ENCODE data around the gene HAUS5.
"Not testable (repeated sequence)": the region's sequence is repeated elsewhere in the genome, so short reads cannot be mapped to it uniquely, and the experiment has no call there.

HAUS5 gene, protein sequence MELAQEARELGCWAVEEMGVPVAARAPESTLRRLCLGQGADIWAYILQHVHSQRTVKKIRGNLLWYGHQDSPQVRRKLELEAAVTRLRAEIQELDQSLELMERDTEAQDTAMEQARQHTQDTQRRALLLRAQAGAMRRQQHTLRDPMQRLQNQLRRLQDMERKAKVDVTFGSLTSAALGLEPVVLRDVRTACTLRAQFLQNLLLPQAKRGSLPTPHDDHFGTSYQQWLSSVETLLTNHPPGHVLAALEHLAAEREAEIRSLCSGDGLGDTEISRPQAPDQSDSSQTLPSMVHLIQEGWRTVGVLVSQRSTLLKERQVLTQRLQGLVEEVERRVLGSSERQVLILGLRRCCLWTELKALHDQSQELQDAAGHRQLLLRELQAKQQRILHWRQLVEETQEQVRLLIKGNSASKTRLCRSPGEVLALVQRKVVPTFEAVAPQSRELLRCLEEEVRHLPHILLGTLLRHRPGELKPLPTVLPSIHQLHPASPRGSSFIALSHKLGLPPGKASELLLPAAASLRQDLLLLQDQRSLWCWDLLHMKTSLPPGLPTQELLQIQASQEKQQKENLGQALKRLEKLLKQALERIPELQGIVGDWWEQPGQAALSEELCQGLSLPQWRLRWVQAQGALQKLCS

DNA sequence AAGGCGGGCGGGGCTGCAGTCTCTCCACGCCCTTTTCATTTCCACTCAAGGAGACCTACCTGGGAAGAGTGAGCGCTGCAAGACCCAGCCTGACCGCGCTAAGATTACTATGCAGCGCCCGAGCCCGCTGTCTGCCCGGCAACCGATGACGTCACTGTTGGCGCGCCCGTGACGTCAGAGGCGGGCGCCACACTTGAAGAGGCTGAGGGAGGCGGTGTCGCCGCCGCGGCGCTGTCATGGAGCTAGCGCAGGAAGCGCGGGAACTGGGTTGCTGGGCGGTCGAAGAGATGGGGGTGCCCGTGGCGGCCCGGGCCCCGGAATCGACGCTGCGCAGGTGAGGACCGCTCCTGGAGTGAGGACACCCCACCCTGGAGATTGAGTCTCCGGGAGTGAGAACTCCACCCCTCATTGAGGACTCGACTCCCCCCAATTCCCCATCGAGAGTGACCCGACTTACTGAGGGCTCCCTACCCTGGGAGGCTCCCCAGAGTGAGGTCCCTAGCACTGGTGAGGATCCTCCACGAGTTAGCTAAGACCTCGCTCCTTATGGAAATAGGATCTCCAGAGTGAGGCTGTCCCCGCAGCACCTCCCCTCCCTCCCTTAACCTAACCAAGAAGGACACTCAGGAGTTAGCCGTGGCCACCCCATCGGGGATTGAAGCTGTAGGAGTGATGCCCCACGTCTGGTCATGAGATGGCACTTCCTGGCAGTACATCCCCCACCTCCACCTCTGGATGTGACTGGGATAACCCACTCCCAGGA lies at the start of gene HAUS5:
Gene HAUS5 (plus strand): TSS at position 177 of the 763 bp plus-strand sequence. CDS start 60 bp downstream, at position 237.
- DNase-seq: peak; percentile 98 to 99

DNA sequence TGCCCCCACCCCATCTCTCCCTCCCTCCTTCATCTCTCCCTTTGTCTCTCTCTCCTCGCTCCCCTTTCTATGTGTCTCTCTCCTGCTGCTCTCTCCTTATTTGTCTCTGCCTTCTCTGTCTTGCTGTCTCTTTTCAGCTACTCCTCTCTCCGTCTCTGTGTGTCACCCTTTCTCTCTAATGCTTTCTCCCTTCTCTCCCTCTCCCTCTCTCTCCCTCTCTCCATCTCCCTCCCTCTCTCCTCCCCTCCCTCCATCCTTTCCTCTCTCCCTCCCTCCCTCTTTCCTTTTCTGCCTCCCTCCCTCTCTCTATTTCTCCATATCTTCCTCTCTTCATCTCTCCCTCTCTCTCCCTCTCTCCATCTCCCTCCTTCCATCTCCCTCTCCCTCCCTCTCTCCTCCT lies 49.8 kb upstream of the HAUS5 start:
- no peak for DNase-seq

DNA sequence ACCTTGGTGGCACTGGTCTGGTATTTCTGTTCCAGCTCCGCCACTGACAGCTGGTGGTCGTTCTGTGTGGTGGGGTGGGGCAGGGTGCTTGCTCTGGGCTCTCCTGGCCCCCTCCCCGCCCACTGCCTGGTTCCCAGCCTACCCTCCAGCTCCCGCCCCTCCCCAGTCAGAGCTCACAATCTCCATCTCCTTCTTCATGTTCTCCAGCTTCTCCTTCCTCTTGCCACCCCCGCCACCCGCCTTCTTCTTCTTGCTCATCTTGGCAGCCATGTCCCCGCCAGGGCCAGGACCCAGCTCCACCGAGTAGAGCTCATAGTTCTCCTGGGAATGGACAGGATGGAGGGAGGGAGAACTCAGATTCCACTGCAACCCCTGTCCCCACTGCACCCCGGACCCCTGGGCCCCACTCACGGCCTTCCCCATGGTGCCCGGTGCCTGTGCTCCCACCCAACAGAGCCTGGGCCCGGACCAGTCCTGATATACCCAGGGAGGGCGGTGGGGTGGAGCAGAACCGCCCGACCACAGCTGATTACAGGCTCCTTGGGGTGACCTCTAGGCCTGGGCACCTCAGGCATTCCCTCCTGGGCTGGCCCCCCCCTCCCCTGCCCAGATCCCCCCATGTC lies 49.2 kb upstream of the HAUS5 start, which contains the start of gene ATP4A:
Gene ATP4A (minus strand): TSS at position 452 of the 623 bp plus-strand sequence. CDS start 29 bp downstream, at position 423.
- DNase-seq: no peak

DNA sequence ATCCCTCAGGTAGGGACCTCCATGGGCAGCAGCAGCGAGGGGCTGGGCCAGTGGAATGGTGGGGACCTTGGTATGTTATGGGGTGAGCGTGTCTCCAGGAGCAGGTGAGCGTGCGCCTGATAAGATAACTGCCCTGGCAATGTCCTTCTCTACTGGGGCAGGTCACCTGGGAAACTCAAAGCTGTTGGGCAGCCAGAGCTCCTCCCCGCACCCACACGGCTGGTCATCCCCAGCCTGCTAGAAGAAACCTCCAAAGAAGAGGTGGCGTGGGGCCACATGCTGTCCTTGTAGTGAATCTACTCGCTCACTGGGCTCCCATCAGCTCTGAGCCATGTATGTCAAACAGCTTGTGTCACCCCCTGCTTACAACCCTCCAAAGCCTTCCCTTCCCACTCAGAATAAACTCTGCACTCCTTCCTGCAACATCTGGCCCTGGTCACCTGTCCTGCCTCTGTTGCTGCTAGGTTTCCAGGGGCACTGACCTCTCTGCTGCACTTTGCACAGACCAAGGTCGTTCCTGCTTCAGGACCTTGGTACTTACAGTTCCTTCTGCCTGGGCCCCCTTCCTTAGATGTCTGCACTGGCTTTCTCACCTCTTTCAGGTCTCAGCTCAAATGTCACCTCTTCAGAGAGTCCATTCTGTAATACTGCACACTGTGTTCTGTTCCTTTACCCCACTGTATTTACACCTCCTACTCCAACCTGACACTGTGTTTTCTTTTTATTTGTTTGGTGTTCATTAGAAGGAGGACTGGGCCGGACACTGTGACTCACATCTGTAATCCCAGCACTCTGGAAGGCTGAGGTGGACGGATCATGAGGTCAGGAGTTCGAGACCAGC lies 47.3 kb upstream of the HAUS5 start:
- no peak for DNase-seq

DNA sequence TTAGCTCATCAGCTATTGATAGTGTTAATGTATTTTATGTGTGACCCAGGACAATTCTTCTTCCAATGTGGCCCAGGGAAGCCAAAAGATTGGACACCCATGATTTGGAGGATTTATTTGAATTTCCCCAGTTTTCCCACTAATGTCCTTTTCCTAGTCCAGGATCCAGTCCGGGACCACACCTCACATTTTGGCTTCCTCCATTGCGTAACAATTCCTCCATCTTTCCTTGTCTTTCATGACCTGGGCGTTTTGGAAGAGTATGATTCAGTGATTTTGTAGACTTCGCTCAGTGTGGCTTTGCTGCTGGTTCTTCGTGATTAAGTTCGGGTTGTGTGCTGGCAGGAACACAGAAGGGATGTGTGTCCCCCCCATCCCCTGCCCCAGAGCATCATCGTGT lies 45.8 kb upstream of the HAUS5 start:
- no peak for DNase-seq

DNA sequence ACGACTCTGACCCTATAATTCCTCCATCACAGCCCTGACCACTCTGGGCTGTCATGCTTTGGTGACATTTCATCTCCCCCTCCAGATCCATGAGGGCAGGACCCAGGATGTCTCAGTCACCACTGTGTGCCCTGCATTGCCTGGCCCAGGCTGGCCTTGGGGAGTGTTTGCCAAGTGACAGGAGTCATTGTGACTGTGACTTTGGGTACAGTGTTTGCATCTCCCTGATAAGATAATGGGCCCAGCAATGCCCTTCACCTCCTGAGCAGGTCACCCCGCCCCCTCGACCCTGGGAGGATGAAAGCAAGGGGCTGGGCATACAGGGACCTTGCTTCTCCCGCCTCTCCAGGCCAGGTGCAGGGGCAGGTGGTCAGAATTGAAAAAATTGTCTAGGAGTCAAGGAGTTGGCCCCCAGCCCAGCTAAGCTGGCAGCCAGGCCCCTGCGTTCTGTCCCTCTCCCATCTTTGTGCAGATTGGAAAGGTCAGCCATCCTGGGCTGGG lies 43.2 kb upstream of the HAUS5 start:
- DNase-seq: no peak

DNA sequence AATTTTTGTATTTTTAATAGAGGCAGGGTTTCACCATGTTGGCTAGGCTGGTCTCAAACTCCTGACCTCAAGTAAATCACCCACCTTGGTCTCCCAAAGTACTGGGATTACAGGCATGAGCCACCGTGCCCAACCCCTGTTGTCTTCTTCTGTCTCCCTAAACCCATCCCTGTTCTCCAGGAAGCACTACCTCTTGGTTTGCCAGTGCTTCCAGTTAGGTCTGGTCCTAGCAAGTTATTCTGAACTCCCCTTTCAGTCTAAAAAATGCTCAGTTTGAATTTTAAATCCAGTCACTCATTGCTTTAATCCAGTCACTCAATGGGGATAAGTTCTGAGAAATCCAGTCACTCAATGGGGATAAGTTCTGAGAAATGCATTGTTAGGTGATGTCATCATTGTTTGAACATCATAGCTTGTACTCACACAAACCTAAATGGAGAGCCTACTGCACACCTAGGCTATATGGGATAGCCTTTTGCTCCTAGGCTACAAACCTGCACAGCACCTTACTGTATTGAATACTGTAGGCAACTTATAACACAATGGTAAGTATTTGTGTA lies 41.0 kb upstream of the HAUS5 start:
- DNase-seq: no peak

DNA sequence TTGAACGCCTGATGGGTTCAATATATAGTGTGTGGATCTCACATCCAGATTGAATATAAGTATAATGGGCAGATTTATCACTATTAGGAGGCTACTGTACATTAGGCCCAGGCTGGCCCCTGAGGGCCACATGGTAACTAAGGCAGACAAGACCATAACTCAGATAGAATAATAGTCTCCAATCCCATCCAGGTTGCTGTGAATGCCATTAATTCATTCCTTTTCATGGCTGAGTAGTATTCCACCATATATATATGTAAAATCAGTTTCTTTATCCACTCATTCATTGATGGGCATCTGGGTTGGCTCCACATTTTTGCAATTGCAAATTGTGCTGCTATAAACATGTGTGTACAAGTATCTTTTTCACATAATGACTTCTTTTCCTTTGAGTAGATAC lies 34.6 kb upstream of the HAUS5 start:
- no peak for DNase-seq

DNA sequence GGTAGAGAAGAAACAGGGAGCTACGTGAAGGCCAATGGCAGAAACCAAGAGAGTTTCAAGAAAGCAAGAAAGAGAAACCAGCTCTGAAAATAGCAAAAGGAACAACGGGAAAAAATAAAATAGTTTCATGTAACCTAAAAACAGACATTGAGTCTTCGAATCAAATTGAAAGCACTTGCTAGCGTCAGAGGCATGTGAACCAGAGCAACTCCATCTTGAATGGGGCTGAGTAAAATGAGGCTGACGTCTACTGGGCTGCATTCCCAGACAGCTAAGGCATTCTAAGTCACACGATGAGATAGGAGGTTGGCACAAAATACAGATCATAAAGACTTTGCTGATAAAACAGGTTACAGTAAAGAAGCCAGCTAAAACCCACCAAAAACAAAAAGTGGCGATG lies 33.8 kb upstream of the HAUS5 start:
- DNase-seq: no peak

DNA sequence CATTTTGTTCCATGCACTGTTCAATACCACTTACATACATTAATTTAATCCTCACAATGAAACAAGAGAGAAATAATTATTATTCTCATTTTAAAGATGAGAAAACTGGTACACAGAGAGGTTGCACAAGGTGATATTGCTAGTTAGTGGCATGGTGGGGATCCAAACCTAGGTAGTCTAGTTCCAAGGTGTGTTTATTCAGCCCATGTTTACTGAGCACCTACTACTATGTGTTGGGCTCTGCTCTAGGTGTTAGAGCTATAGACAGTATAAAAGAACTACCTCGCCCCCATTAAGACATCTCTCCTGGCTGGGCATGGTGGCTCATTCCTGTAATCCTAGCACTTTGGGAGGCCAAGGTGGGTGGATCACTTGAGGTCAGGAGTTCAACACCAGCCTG lies 29.8 kb upstream of the HAUS5 start:
- DNase-seq: no peak

DNA sequence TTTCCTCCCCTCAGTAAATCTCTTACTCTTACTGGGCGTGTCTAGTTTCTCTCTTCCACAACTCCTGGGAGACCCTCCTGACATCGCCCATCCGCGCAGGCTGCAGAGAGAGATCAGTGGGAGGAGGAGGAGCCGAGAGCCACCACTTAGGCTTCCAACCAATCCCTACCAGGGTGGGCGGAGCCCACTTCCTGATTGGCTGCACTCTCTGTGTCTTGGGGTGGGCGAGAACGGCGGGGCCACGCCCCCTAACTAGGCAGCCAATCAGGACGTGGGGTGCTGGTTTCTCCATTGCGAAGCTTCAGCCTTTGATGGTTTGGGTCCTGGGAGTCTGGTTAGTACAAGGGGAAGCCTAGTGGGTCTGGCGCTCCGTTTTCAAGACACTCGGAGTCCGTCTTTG lies 26.7 kb upstream of the HAUS5 start, which contains the start of gene PMIS2:
Gene PMIS2 (plus strand): TSS at position 326 of the 400 bp plus-strand sequence. CDS start 87 bp downstream, outside the sequence.
- peak; percentile 47 to 53 for DNase-seq

DNA sequence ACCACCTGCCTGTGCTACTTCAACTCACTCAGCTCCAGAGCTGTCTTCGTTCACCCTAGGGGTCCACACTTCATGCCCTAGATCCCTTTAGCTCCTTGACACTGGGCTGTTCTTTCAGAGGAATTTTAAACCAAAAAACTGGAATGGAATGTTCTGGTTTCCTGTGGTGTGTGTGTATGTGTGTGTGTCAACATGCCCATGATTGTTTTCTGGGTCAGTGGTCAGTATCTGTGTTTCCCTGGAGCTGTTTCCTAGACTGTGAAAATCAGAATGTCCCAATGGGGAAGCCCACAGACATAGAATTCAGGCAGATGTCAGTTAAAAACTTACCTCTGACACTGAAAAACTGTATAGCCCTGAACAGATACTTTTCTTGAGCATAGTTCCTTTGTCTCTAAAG lies 25.2 kb upstream of the HAUS5 start:
- DNase-seq: no peak

DNA sequence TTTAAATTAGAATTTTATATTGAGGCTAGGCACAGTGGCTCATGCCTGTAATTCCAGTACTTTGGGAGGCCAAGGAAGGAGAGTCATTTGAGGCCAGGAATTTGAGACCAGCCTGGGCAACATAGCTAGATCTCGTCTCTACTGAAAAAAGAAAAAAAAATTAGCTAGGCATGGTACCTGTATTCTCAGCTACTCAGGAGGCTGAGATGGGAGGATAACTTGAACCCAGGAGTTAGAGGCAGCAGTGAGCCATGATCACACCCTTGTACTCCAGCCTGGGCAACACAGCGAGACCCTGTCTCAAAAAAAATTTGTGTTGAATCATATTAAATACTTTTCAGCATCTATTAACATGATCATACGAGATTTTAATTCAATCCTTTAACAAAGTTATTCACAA lies 21.7 kb upstream of the HAUS5 start:
- no peak for DNase-seq

DNA sequence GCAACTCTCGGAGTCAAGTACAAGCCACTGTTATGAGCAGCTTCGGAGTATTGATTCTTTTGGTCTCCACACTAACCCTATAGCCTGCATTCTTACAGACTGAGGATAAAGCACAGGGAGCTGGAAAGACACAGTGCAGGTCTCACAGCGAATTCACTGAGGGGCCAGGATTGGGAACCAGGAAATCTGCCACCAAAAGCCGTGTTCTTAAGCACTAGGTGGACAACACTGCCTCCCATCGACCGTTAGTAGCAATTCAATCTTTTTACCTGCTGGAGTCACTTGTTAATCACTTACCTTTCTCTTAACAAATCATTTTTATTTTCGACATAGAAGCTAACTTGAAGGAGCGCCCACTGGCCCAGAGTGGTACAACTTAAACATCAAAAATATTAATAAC lies 20.3 kb upstream of the HAUS5 start:
- peak; percentile 34 to 35 for DNase-seq

DNA sequence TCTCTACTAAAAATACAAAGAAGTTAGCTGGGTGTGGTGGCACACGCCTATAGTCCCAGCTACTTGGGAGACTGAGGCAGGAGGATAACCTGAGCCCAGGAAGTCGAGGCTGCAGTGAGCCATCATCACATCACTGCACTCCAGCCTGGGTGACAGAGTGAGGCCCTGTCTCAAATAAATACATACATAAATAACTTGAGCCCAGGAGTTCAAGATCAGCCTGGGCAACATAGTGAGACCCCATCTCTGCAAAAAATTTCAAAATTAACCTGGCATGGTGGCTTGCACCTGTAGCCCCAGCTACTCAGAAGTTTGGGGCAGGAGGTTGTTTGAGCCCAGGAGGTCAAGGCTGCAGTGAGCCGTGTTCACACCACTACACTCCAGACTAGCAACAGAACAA lies 17.5 kb upstream of the HAUS5 start:
- DNase-seq: not testable (repeated sequence)

DNA sequence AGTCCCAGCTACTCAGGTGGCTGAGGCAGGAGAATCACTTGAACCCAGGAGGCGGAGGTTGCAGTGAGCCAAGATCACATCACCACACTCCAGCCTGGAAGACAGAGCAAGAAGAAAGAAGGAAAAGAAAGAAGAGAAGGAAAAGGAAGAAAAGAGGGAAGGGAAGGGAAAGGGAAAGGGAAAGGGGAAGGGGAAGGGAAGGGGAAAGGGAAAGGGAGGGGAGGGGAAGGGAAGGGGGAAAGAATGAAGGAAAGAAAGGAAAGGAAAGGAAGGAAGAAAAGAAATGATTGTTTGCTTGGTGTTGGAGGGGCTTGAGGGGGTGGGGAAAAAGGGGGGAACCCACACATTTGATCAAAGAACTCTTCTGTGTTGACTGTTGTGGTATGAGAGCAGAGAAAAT lies 16.6 kb upstream of the HAUS5 start:
- no peak for DNase-seq

DNA sequence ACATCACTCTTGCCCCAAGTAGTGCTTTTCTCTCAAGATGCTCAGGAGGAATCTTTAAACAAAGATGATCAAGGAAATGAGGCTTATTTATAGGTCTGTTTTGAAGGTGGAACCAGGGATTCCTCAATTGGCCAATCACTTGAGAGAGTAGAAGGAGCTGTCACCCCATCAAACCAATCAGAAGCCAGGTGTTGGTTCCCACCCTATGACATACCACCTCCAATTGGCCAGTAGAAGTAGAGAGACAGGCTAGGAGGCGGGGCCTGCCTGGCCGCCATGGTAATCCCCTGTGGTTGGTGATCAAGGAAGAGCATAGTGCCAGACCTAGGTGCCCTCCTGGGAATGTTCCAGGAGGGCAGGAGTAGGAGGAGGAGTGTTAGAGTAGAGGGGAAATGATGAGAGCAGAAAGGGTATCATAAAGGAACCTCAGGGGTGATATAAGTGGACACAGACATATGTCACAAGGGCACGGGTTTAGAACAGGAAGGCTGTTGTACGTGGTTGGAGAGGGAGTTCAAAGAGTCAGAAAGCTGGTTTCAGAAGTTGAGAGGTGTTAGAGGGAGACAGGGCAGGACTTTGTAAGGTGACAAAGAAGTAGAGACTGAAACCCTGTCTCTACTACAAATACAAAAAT lies 16.1 kb upstream of the HAUS5 start:
- peak; percentile 38 to 54 for DNase-seq

DNA sequence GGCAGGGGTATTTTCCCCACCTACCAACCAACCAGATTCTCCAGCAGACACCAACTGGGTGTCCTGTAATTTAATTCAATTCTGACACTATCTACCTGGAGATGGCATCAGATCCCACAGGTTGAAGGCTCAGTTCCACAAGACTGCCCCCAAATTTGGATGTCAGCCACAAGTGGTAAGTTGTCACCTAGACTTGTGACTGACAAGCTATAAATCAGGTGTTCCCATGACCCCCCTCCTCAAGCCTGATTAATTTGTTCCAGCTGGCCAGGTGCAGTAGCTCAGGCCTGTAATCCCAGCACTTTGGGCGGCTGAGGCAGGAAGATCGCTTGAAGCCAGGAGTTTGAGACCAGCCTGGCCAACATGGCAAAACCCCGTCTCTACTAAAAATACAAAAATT lies 10.6 kb upstream of the HAUS5 start:
- DNase-seq: no peak

DNA sequence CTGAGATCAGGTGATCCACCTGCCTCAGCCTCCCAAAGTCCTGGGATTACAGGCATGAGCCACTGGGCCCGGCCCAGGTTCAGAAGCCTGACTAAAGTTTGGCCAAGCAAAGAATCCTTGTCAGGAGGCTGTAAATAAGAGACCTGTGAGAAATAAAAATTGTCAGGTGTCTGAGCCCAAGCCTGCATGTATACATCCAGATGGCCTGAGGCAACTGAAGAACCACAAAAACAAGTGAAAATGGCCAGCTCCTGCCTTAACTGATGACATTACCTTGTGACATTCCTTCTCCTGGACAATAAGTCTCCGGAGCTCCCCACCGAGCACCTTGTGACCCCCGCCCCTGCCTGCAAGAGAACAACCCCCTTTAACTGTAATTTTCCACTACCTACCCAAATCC lies 8.1 kb upstream of the HAUS5 start:
- not testable (repeated sequence) for DNase-seq

DNA sequence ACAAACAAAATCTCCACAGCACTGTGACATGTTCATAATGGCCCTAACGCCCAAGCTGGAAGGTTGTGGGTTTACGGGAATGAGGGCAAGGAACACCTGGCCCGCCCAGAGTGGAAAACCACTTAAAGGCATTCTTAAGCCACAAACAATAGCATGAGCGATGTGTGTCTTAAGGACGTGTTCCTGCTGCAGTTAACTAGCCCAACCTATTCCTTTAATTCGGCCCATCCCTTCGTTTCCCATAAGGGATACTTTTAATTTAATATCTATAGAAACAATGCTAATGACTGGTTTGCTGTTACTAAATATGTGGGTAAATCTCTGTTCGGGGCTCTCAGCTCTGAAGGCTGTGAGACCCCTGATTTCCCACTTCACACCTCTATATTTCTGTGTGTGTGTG lies 5.4 kb upstream of the HAUS5 start:
- not testable (repeated sequence) for DNase-seq

DNA sequence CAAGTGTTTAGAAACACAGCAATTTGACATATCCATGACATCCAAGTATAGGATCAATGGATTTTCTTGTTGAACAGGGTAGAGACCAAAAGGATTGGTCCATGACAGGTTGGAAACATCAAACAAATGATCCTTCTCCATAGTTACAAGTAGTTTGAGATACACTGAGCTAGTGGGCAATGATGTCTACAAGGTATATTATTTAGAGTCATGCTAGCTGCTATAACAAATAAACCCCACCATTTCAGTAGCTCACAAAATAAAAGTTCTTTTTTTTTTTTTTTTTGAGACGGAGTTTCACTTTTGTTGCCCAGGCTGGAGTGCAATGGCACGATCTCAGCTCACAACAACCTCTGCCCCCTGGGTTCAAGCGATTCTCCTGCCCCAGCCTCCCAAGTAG lies 4.9 kb upstream of the HAUS5 start:
- no peak for DNase-seq

All from activated T-cell treated with anti-CD3 and anti-CD28 coated beads, Interleukin-2, amount 50 U/mL, for 48 hours (primary cell).